ENCODE measurements around the gene IRS2. TPM values are rescaled to one million over a fixed set of nuclear protein-coding genes. Genes with fewer than 3 reads are reported as not detected.

Gene IRS2
- total RNA-seq, 4 donors from 2014 or later, result 52.6 to 114 (median 56.1) TPM

GRCh38 chr13:109816112-109816807, 29.9 kb upstream of the IRS2 start:
- intact Hi-C loops (cut with DNase I; ENCODE audit: low total_unique reads), result no loop called here
- TF ChIP-seq POLR2A (IDR thresholded peaks at IDR 0.05), result no peak
- TF ChIP-seq, protein P1, sequence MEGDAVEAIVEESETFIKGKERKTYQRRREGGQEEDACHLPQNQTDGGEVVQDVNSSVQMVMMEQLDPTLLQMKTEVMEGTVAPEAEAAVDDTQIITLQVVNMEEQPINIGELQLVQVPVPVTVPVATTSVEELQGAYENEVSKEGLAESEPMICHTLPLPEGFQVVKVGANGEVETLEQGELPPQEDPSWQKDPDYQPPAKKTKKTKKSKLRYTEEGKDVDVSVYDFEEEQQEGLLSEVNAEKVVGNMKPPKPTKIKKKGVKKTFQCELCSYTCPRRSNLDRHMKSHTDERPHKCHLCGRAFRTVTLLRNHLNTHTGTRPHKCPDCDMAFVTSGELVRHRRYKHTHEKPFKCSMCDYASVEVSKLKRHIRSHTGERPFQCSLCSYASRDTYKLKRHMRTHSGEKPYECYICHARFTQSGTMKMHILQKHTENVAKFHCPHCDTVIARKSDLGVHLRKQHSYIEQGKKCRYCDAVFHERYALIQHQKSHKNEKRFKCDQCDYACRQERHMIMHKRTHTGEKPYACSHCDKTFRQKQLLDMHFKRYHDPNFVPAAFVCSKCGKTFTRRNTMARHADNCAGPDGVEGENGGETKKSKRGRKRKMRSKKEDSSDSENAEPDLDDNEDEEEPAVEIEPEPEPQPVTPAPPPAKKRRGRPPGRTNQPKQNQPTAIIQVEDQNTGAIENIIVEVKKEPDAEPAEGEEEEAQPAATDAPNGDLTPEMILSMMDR (IDR thresholded peaks at IDR 0.05), result no peak
- 62% methylated on average over 5 of the region's 5 CpGs for WGBS, 2 donors
- H3K4me3 ChIP-seq (ENCODE audit: low read depth, poor library complexity, severe bottlenecking), result no peak overlapping the region
- DNase-seq (ENCODE audit: low spot score in 2 of 2), result no peak

- intact Hi-C loops (cut with DNase I; ENCODE audit: low total_unique reads), result no loop called here
- no peak overlapping the region for H3K4me3 ChIP-seq (ENCODE audit: low read depth, poor library complexity, severe bottlenecking)
- TF ChIP-seq POLR2A (IDR thresholded peaks at IDR 0.05), result no peak
- TF ChIP-seq, protein P1 (IDR thresholded peaks at IDR 0.05), result no peak
- no peak for DNase-seq (ENCODE audit: low spot score in 2 of 2)
- 83 to 87% methylated on average over 5 of the region's 5 CpGs for WGBS, 2 donors
These were observed 29.3 kb upstream of the IRS2 start for GRCh38 chr13:109815651-109816050.

DNA sequence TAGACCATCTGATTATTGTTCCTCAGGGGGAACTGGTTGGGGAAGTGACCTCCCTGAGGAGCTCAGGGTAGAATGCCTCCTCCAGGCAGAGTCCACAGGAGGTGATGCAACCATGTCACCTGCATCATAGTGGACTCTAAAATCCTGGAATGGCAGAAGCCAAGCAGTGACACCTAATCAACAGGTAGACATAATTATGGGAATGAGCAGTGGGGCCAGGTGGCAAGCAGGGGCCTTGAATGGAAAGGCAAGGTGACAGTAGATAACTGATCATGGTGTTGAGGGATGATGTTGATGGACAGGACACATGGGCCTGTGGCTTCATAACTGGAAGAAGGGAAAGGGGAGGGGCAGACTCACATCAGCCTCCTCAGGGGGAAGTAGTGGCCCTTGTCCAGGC, 27.3 kb upstream of the IRS2 start:
- TF ChIP-seq POLR2A (IDR thresholded peaks at IDR 0.05), result no peak
- TF ChIP-seq, protein P1 (IDR thresholded peaks at IDR 0.05), result no peak
- H3K4me3 ChIP-seq (ENCODE audit: low read depth, poor library complexity, severe bottlenecking), result no peak overlapping the region
- intact Hi-C loops (cut with DNase I; ENCODE audit: low total_unique reads), result no loop called here
- DNase-seq (ENCODE audit: low spot score in 2 of 2), result no peak

DNA sequence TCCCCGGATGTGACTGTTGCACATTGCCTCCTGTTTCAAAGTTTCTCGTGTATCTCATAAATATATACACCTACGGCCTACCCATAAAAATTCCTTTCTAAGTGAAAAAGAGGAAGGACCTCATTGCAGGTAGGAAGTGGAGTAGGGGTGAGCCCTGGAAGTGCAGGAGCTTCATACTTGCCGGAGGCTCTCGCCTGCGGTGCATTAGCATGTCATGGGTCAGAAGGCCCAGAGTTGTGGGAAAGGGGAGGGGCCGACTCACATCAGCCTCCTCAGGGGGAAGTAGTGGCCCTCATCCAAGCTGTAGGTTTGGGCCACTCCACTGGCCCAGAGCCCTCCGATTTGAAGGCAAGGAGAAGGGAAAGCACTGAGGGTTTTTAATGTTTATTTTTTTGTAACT, 26.0 kb upstream of the IRS2 start:
- DNase-seq (ENCODE audit: low spot score in 2 of 2), result no peak
- WGBS, 2 donors, result 56 to 85% methylated on average over 8 of the region's 8 CpGs
- H3K4me3 ChIP-seq (ENCODE audit: low read depth, poor library complexity, severe bottlenecking), result no peak overlapping the region
- intact Hi-C loops (cut with DNase I; ENCODE audit: low total_unique reads), result no loop called here
- TF ChIP-seq, protein P1 (IDR thresholded peaks at IDR 0.05), result no peak
- TF ChIP-seq POLR2A (IDR thresholded peaks at IDR 0.05), result no peak

DNA sequence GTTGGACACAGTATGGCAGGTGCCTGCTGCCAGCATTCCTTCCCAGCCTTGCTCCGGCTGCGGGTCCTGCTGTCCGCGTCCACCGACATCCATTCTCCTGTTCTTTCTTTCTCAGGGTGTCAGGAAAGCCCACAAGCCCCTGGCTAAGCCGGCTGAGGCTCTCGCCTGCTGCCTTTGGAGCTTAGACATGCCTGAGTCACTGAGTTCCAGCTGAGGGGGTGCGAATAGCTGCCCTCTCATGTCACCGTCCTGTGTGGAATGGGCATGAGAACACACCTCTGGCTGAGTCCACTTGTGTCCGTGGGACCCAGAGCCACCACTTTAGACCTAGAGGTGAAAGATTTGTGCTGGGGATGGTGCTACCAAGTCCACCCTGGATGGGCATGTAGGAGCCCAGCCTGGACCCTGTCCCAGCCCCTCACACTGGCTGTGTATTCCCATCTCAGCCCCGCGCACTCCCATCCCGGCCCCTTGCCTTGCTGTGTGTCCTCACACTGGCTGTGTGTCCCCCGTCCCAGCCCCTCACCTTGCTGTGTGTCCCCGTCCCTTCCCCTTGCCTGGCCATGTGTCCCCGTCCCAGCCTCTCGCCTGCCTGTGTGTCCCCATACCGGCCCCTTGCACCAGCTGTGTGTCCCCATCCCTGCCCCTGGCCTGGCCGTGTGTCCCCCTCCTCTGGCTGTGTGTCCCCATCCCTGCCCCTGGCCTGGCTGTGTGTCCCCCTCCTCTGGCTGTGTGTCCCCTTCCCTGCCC, 24.6 kb upstream of the IRS2 start:
- intact Hi-C loops (cut with DNase I; ENCODE audit: low total_unique reads), result no loop called here
- no peak for DNase-seq (ENCODE audit: low spot score in 2 of 2)
- H3K4me3 ChIP-seq (ENCODE audit: low read depth, poor library complexity, severe bottlenecking), result no peak overlapping the region
- TF ChIP-seq POLR2A (IDR thresholded peaks at IDR 0.05), result no peak
- WGBS, 2 donors, result 93 to 95% methylated on average over 18 to 19 of the region's 19 CpGs

DNA sequence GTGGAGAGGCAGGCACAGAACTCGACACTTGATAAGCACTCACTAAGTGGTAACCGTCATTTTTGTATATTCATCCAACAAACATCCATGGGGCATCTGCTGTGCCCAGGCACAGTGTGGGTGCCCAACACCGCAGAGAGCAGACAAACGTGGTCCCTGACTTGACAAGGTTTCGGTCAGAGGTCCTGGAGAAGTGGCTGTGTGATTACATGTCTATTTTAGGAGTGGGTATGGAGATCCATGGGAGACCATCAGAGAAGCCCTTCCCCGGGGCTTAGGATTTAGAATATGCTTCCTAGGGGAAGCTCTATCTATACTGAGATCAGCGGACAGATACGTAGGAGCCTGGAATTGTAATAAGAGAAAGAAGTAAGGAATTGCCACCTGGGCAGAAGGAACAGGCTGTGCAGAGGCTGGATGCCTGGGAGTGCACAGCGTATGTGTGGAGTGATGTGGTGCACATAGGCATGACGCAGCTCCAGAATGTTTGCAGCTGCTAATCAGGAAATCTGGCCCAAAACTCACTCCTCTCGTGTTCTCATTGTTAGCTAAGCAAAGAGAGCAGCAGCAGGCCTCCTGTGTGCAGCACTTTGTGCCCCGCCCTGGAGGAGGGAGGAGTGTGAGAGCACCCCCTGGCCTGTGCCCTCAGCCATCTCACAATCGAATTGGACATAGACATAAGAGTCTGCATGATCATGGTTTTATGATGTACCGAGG, 23.0 kb upstream of the IRS2 start:
- H3K4me3 ChIP-seq (ENCODE audit: low read depth, poor library complexity, severe bottlenecking), result no peak overlapping the region
- whole genome bisulfite sequencing, 2 donors, result 74 to 76% methylated on average over 13 to 14 of the region's 14 CpGs
- DNase-seq (ENCODE audit: low spot score in 2 of 2), result no peak
- TF ChIP-seq, protein P1 (IDR thresholded peaks at IDR 0.05), result no peak
- no peak for TF ChIP-seq POLR2A (IDR thresholded peaks at IDR 0.05)
- intact Hi-C loops (cut with DNase I; ENCODE audit: low total_unique reads), result no loop called here
